ENCODE results near the gene ZFR.
A peak's percentile ranks its signal among the peaks of the same experiment; 100 is the strongest.

The ZFR gene

DNA sequence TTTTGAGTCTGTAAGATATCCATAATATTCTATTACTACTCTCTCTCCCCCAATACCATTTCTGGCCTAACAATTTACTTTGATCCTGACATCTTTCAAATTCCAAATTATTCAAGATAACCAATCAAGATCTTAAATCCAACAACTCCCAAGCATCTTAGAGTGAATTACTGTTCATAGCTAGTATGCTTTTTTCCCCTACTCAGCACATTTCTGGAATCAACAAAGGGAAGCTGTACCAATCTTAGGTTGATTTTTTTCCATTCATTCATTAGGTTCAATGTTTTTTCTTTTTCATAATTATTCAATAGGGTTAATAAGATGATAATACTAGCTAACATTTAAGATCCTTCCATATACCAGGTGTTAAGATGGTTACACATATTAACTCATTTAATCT is 81.5 kb downstream of the ZFR start:
- DNase-seq (ENCODE audit: low spot score) (no peak), FAIRE-seq (no peak)

DNA sequence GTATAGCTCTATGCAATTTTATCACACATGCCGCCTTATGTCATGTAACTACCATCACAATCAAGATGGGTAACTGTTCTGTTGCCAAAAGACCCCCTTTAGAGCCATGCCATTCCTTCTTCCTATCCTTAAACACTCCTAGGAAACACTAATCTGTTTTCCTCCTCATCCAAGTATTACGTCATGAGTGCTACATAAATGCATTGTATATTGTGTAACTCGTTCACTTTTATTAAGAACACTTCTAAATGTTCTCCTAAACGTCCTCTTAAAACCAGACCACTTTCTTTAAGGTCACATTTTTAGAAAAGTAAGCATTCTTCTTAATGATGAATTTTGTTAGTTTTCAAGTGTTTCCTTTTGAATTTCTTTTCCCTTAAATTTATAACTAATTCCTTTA is 82.0 kb downstream of the ZFR start:
- FAIRE-seq (no peak), DNase-seq (ENCODE audit: low spot score) (no peak)

GRCh38 chr5:32360906-32361305 is 83.6 kb downstream of the ZFR start:
- DNase-seq (ENCODE audit: low spot score) (no peak), FAIRE-seq (no peak)

- DNase-seq (ENCODE audit: low spot score) (no peak), FAIRE-seq (no peak)
Observed at GRCh38 chr5:32358611-32359010, 85.9 kb downstream of the ZFR start.

DNA sequence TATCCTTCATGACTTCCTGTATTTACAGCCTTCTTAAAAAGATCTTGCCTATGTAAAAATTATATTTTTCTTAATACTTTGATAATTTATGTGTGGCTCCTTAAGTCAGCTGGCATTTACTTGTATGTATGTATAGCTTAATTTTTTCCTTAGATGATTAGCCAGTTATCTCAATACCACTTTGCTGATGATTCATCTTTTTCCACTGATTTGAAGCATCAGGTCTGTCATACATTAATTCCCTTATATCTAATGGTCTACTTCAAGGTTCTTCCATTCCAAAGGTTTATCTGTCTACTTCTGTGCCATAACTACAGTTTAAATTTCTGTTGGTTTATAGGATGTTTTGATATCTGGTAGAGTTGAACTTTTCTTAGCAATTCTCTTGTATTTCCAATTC is 86.9 kb downstream of the ZFR start:
- FAIRE-seq (no peak), DNase-seq (ENCODE audit: low spot score) (no peak)

DNA sequence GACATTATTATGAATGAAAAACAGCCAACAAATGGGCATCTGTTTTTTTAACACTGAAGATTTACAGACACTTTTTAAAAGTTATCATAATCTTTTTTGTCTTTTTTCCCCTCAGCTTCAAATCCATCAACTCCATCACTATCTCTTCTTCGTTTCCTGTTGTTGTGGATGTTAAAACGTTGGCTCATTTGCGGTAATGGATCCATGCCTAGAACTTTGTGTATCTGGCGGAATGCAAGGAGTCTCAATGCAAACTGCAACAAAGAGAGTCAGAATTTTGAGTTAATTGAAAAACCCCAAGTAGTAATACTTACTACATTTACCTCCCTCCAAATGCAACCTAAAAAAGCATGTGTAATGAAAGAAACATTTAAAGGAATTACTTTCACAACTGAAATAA is 88.9 kb downstream of the ZFR start:
- DNase-seq (ENCODE audit: low spot score) = no peak
- FAIRE-seq = no peak

GRCh38 chr5:32353420-32353819 is 91.1 kb downstream of the ZFR start:
- FAIRE-seq = no peak

DNA sequence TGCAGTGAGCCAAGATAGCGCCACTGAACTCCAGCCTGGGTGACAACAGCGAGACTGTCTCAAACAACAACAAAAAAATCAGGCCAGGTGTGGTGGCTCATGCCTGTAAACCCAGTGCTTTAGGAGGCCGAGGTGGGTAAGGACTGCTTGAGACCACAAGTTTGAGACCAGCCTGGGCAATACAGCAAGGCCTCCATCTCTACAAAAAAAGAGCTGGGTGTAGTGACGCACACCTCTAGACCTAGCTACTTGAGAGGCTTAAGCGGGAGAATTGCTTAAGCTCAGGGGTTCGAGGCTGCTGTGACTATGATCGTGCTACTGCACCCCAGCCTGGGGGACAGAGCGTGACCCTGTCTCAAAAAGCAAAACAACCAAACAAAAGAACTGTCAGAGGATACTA is 91.9 kb downstream of the ZFR start:
- no peak for FAIRE-seq
- DNase-seq (ENCODE audit: low spot score) = no peak

More at GRCh38 chr5:32353420-32353819, 91.1 kb downstream of the ZFR start:
- DNase-seq (ENCODE audit: low spot score) = no peak

- DNase-seq (ENCODE audit: low spot score) (no peak), FAIRE-seq (no peak)
Observed at GRCh38 chr5:32346869-32347268, 97.7 kb downstream of the ZFR start.

GRCh38 chr5:32343058-32343672 is 101.4 kb downstream of the ZFR start:
- DNase-seq (ENCODE audit: low spot score) = no peak
- FAIRE-seq = no peak

- FAIRE-seq = no peak
- no peak for DNase-seq (ENCODE audit: low spot score)
Observed at GRCh38 chr5:32342656-32343055, 101.9 kb downstream of the ZFR start.

GRCh38 chr5:32339878-32340277 is 104.7 kb downstream of the ZFR start:
- no peak for FAIRE-seq

DNA sequence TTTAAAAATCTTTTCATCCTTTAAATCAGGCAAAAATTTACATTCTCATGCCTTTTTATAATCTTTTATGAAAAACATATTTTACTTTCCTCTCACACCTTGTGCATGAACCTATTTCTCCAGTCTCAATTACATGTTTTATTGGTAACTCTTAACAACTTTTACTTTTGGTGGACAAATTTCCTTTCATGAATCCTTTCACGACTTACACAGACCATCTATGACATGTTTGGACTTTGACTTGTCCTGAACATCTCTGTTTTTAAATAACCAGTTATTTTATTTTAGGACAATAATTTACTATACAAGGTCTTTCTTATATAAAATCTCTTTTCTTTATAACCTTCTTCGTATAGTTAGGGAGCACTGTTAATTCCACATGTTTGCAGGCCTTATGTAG is 105.3 kb downstream of the ZFR start:
- no peak for FAIRE-seq
- DNase-seq (ENCODE audit: low spot score) = no peak

More at GRCh38 chr5:32339878-32340277, 104.7 kb downstream of the ZFR start:
- DNase-seq (ENCODE audit: low spot score) = no peak

DNA sequence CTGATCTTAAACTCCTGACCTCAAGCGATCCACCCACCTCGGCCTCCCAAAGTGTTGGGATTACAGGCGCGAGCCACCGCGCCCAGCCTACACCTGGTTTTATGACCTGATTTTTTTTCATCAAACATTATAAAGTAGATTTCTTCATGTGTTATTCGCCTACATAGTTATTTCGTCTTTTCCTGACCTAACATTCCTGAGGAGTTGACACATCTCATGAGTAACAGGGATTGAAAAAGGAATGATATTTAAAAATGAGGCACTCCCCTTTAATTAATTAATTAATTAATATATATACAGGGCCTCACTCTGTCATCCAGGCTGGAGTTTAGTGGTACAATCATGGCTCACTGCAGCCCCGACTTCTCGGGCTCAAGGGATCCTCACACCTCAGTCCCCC is 111.6 kb downstream of the ZFR start:
- FAIRE-seq (no peak), DNase-seq (ENCODE audit: low spot score) (no peak)

DNA sequence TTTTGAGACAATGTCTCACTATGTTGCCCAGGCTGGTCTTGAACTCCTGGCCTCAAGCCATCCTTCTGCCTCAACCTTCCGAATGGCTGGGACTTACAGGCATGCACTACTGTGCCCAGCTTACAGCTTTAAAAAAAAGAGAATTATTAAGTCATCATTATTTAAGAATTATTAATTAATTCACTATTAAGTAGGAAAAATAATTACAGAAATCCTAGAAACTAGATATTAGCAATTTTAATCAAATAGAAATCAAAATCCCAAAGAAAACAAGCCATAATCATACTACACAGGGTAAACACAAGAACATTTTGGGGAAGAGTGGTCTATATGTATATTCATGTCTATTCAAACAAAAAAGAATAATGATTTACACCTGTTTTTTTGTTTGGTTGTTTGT is 112.2 kb downstream of the ZFR start:
- DNase-seq (ENCODE audit: low spot score) = no peak
- FAIRE-seq = no peak

DNA sequence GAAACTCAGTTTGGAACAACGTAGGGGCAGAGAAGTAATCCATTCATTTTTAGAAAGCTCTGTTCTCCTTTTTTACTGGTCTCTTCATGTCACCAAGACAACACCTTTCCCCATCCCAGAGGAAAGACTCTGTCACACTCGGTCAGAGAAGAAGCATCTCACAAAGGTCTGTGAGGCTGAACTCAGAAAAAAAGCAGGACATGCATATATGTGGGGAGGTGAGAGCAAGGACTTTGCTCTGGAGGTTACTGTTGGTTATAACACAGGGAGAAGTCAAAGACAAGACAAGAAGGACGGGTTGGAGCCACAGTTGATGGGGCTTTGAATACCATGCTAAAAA is 112.6 kb downstream of the ZFR start:
- no peak for DNase-seq (ENCODE audit: low spot score)
- no peak for FAIRE-seq

DNA sequence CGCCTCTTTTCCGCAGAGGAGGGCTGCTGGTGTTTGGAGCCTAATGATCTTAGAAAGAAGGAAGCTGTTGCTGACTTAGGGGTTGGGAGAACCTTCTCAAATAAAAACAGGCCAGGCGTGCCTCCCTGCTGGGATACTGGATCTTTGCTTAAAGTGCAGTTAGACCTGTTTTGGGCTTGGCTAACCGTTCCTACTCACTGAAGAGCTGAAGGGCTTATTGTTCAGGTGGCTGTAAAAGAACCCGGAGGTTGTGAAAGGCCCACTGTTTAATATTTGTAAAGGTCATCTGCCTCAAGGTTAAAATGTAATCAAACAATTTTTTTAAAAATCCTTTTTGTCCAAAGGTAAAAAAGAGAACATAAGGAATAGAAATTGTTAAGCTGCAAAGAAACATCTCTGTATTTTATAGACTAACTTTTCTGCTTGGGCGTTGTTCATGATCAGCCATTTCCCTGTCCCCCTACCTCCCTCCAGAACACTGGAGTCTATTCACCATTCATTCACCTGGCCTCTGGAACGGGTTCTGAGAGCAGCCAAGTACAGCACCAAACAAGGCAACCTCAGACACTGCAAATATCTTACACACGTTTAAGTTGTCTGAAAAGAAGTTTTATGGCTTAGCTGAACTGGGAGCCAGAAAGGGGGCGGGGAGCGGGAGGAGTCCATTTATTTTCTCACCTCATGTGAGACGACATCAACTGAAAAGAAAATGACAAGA is 113.2 kb downstream of the ZFR start:
- FAIRE-seq (no peak), DNase-seq (ENCODE audit: low spot score) (no peak)

GRCh38 chr5:32330126-32330971 is 114.2 kb downstream of the ZFR start:
- FAIRE-seq (no peak), DNase-seq (ENCODE audit: low spot score) (no peak)

DNA sequence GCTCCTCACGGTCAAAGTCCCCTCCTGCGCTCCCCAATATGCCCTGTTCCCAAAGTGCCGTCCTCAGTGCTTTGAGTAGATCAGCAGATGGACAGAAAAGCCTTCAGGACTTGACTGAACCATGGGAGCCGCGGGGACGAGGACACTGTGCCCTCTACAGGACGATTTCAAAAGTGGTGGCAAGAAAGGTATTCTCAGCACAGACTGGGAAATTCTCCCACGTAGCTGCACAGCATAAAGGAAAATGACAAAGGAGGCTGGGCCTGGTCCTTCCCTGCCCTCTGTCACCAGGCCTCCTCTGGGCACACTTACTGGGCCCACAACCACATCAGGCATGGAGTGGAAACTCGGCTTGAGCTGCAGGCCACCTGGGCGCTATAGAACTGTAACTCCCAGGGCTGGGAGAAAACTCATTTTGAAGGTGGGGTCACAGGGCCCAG is 115.1 kb downstream of the ZFR start:
- no peak for FAIRE-seq

GRCh38 chr5:32326216-32326772 is 118.2 kb downstream of the ZFR start:
- no peak for FAIRE-seq

More for the DNA sequence above, 115.1 kb downstream of the ZFR start:
- peak; percentile 87 for DNase-seq (ENCODE audit: low spot score)

GRCh38 chr5:32325616-32326015 is 118.9 kb downstream of the ZFR start:
- no peak for FAIRE-seq
- DNase-seq (ENCODE audit: low spot score) = no peak

More at GRCh38 chr5:32326216-32326772, 118.2 kb downstream of the ZFR start:
- DNase-seq (ENCODE audit: low spot score) = no peak

- FAIRE-seq (no peak), DNase-seq (ENCODE audit: low spot score) (no peak)
Observed at GRCh38 chr5:32325062-32325461, 119.5 kb downstream of the ZFR start.
